WTC11 (cell line): ENCODE results near the gene PRRT4. TPM values are rescaled to one million over a fixed set of nuclear protein-coding genes. Genes with fewer than 3 reads are reported as not detected.

Source experiments
- ATAC-seq: fragments of 200-7000 bp; cut with Tn5 transposase; 2 replicates; pipeline ENCODE4 v1.10.0; 2021; ENCODE audit warnings: mild to moderate bottlenecking, moderate library complexity
- CTCF ChIA-PET: fragments of 300-600 bp; sonication (Branson Sonifier 250); formaldehyde crosslinking; loops from one replicate; lab custom pipeline; 2021; ENCODE audit warnings: antibody characterized with exemption; lab: Charles Lee
- POLR2A ChIA-PET: fragments of 350-600 bp; sonication (Branson Sonifier 250); formaldehyde crosslinking; loops from one replicate; lab custom pipeline; 2021; ENCODE audit warnings: antibody characterized with exemption; lab: Charles Lee
- DNase-seq: peaks from one replicate; pipeline ENCODE4 v3.0.0; 2021; ENCODE audit warnings: low spot score
- H3K27ac Mint-ChIP-seq: 2 replicates; pipeline ENCODE4 v1.8.0; 2021; ENCODE audit warnings: mixed read lengths
- H3K27me3 Mint-ChIP-seq: 2 replicates; pipeline ENCODE4 v1.8.0; 2021; ENCODE audit warnings: low read depth, mild to moderate bottlenecking, moderate library complexity, mixed read lengths
- H3K36me3 Mint-ChIP-seq: 2 replicates; pipeline ENCODE4 v1.8.0; 2021; ENCODE audit warnings: mixed read lengths
- H3K4me1 Mint-ChIP-seq: 2 replicates; pipeline ENCODE4 v1.8.0; 2022; ENCODE audit warnings: mixed read lengths
- H3K4me3 Mint-ChIP-seq: 2 replicates; pipeline ENCODE4 v1.8.0; 2021; ENCODE audit warnings: mild to moderate bottlenecking, moderate library complexity, mixed read lengths
- H3K9me3 Mint-ChIP-seq: 2 replicates; pipeline ENCODE4 v1.8.0; 2021; ENCODE audit warnings: mixed read lengths
- CREB1 ChIP-seq: sonication (generic); formaldehyde crosslinking; IDR thresholded peaks from 2 replicates; pipeline ENCODE4 v1.8.0; 2023; ENCODE audit warnings: mild to moderate bottlenecking, missing genetic modification reagents
- E2F1 ChIP-seq: sonication (generic); formaldehyde crosslinking; IDR thresholded peaks from 2 replicates; pipeline ENCODE4 v1.8.0; 2022; ENCODE audit warnings: mild to moderate bottlenecking, missing genetic modification reagents
- ERG ChIP-seq: fragments of 250-450 bp; sonication (Bioruptor Pico); IDR thresholded peaks from 2 replicates; pipeline ENCODE4 v1.8.0; 2021; ENCODE audit warnings: mild to moderate bottlenecking
- GRHL2 ChIP-seq: fragments of 250-450 bp; sonication (Bioruptor Pico); IDR thresholded peaks from 2 replicates; pipeline ENCODE4 v1.8.0; 2022; ENCODE audit warnings: mild to moderate bottlenecking, moderate library complexity; ENCODE audit not compliant: insufficient replicate concordance, severe bottlenecking
- JAZF1 ChIP-seq: fragments of 250-450 bp; sonication (Bioruptor Pico); IDR thresholded peaks from 2 replicates; pipeline ENCODE4 v1.9.0; 2021; ENCODE audit warnings: moderate library complexity, mild to moderate bottlenecking, inconsistent platforms
- NFE2L1 ChIP-seq: sonication (generic); formaldehyde crosslinking; IDR thresholded peaks from 2 replicates; pipeline ENCODE4 v1.8.1; 2023; ENCODE audit warnings: missing genetic modification reagents
- SOX15 ChIP-seq: fragments of 250-450 bp; sonication (Bioruptor Pico); IDR thresholded peaks from 2 replicates; pipeline ENCODE4 v1.9.0; 2021; ENCODE audit warnings: mild to moderate bottlenecking
- TEAD4 ChIP-seq: sonication (generic); formaldehyde crosslinking; IDR thresholded peaks from 2 replicates; pipeline ENCODE4 v1.8.0; 2022; ENCODE audit warnings: mild to moderate bottlenecking, missing genetic modification reagents
- ZBTB21 ChIP-seq: sonication (generic); formaldehyde crosslinking; IDR thresholded peaks from 2 replicates; pipeline ENCODE4 v1.8.1; 2023; ENCODE audit warnings: mild to moderate bottlenecking, missing genetic modification reagents, borderline replicate concordance
- ZMAT4 ChIP-seq: fragments of 250-450 bp; sonication (Bioruptor Pico); IDR thresholded peaks from 2 replicates; pipeline ENCODE4 v1.9.0; 2021; ENCODE audit warnings: mild to moderate bottlenecking
- ZNF416 ChIP-seq: fragments of 250-450 bp; sonication (Bioruptor Pico); IDR thresholded peaks from 2 replicates; pipeline ENCODE4 v1.9.0; 2021; ENCODE audit warnings: mild to moderate bottlenecking, inconsistent platforms
- total RNA-seq: library from RNA; stranded (reverse); gene quantifications from 3 replicates; pipeline ENCODE4 v1.2.3, GENCODE V29; 2021
- TF ChIP-seq, protein P1 (sequence below): sonication (generic); formaldehyde crosslinking; IDR thresholded peaks from 2 replicates; pipeline ENCODE4 v1.8.1; 2023; ENCODE audit warnings: mild to moderate bottlenecking, missing genetic modification reagents, borderline replicate concordance
- TF ChIP-seq, protein P2 (sequence below): fragments of 250-450 bp; sonication (Bioruptor Pico); IDR thresholded peaks from 2 replicates; pipeline ENCODE4 v1.9.0; 2021; ENCODE audit warnings: mild to moderate bottlenecking
- TF ChIP-seq, protein P3 (sequence below): sonication (generic); formaldehyde crosslinking; IDR thresholded peaks from 2 replicates; pipeline ENCODE4 v1.8.1; 2022; ENCODE audit warnings: low read depth, missing genetic modification reagents, borderline replicate concordance
- TF ChIP-seq, protein P4 (sequence below): fragments of 250-450 bp; sonication (Bioruptor Pico); IDR thresholded peaks from 2 replicates; pipeline ENCODE4 v1.9.0; 2021; ENCODE audit warnings: moderate library complexity, mild to moderate bottlenecking, inconsistent platforms, borderline replicate concordance
- TF ChIP-seq, protein P5 (sequence below): fragments of 250-450 bp; sonication (Bioruptor Pico); conservative IDR thresholded peaks from 2 replicates; pipeline ENCODE4 v1.9.0; 2021; ENCODE audit warnings: mild to moderate bottlenecking
- TF ChIP-seq, protein P6 (sequence below): sonication (generic); formaldehyde crosslinking; conservative IDR thresholded peaks from 2 replicates; pipeline ENCODE4 v1.8.1; 2022; ENCODE audit warnings: mild to moderate bottlenecking, missing genetic modification reagents

The PRRT4 gene
- total RNA-seq, 1 experiment from 2014 or later, result 1.2 TPM

GRCh38 chr7:128318691-128319090, 42.8 kb downstream of the PRRT4 start:
- CTCF ChIA-PET, result interaction anchor here (1.7 kb wide), 1 partner anchor 29 kb away, joined by 4 read pairs; no protein-coding TSS in a partner anchor
- Mint-ChIP-seq H3K9me3 (no peaks in the 10 kb centered on the region), H3K36me3 (peaks cover 72% of the 10 kb centered on the region)
- no peak for TF ChIP-seq GRHL2
- TF ChIP-seq, protein P1, sequence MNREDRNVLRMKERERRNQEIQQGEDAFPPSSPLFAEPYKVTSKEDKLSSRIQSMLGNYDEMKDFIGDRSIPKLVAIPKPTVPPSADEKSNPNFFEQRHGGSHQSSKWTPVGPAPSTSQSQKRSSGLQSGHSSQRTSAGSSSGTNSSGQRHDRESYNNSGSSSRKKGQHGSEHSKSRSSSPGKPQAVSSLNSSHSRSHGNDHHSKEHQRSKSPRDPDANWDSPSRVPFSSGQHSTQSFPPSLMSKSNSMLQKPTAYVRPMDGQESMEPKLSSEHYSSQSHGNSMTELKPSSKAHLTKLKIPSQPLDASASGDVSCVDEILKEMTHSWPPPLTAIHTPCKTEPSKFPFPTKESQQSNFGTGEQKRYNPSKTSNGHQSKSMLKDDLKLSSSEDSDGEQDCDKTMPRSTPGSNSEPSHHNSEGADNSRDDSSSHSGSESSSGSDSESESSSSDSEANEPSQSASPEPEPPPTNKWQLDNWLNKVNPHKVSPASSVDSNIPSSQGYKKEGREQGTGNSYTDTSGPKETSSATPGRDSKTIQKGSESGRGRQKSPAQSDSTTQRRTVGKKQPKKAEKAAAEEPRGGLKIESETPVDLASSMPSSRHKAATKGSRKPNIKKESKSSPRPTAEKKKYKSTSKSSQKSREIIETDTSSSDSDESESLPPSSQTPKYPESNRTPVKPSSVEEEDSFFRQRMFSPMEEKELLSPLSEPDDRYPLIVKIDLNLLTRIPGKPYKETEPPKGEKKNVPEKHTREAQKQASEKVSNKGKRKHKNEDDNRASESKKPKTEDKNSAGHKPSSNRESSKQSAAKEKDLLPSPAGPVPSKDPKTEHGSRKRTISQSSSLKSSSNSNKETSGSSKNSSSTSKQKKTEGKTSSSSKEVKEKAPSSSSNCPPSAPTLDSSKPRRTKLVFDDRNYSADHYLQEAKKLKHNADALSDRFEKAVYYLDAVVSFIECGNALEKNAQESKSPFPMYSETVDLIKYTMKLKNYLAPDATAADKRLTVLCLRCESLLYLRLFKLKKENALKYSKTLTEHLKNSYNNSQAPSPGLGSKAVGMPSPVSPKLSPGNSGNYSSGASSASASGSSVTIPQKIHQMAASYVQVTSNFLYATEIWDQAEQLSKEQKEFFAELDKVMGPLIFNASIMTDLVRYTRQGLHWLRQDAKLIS (CRISPR knock-in tag), result no peak
- no peak for TF ChIP-seq JAZF1 (CRISPR knock-in tag)
- TF ChIP-seq ZBTB21, result no peak
- no peak for TF ChIP-seq E2F1 (CRISPR knock-in tag)
- TF ChIP-seq TEAD4 (CRISPR knock-in tag), result no peak
- TF ChIP-seq, protein P2, sequence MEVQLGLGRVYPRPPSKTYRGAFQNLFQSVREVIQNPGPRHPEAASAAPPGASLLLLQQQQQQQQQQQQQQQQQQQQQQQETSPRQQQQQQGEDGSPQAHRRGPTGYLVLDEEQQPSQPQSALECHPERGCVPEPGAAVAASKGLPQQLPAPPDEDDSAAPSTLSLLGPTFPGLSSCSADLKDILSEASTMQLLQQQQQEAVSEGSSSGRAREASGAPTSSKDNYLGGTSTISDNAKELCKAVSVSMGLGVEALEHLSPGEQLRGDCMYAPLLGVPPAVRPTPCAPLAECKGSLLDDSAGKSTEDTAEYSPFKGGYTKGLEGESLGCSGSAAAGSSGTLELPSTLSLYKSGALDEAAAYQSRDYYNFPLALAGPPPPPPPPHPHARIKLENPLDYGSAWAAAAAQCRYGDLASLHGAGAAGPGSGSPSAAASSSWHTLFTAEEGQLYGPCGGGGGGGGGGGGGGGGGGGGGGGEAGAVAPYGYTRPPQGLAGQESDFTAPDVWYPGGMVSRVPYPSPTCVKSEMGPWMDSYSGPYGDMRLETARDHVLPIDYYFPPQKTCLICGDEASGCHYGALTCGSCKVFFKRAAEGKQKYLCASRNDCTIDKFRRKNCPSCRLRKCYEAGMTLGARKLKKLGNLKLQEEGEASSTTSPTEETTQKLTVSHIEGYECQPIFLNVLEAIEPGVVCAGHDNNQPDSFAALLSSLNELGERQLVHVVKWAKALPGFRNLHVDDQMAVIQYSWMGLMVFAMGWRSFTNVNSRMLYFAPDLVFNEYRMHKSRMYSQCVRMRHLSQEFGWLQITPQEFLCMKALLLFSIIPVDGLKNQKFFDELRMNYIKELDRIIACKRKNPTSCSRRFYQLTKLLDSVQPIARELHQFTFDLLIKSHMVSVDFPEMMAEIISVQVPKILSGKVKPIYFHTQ (CRISPR knock-in tag), result no peak
- no peak for TF ChIP-seq ERG
- no peak for TF ChIP-seq CREB1
- TF ChIP-seq, protein P3, sequence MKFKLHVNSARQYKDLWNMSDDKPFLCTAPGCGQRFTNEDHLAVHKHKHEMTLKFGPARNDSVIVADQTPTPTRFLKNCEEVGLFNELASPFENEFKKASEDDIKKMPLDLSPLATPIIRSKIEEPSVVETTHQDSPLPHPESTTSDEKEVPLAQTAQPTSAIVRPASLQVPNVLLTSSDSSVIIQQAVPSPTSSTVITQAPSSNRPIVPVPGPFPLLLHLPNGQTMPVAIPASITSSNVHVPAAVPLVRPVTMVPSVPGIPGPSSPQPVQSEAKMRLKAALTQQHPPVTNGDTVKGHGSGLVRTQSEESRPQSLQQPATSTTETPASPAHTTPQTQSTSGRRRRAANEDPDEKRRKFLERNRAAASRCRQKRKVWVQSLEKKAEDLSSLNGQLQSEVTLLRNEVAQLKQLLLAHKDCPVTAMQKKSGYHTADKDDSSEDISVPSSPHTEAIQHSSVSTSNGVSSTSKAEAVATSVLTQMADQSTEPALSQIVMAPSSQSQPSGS, result no peak
- TF ChIP-seq, protein P4, sequence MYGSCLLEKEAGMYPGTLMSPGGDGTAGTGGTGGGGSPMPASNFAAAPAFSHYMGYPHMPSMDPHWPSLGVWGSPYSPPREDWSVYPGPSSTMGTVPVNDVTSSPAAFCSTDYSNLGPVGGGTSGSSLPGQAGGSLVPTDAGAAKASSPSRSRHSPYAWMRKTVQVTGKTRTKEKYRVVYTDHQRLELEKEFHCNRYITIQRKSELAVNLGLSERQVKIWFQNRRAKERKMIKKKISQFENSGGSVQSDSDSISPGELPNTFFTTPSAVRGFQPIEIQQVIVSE (CRISPR knock-in tag), result no peak
- TF ChIP-seq, protein P5, sequence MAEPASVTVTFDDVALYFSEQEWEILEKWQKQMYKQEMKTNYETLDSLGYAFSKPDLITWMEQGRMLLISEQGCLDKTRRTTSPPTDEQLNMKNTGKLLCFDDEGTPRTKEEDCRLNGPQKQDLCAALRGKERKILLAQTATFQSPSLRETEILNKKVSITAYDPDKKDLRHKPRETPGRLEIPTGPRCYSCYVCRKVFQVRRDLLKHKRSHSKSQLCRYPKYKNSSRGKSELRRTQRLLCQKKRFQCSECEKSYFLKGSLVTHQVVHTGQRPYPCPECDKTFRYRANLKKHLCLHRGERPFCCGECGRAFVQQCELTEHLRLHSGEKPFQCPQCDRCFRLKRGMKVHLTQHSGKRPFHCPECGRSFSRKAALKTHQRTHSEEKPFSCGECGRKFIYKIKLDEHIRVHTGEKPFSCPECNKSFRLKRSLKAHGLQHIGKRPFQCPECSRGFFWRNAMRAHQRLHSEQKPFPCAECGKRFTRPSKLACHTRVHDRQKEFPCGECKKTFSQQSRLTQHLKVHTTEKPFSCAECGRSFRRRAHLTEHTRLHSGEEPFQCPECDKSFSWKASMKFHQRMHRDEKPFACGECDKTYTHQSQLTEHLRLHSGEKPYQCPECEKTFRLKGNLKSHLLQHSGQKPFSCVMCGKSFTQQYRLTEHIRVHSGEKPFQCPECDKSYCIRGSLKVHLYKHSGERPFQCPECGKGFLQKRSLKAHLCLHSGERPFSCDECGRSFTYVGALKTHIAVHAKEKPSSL, result no peak
- no peak for TF ChIP-seq NFE2L1 (CRISPR knock-in tag)
- no peak for TF ChIP-seq SOX15 (CRISPR knock-in tag)
- TF ChIP-seq ZNF416, result no peak
- TF ChIP-seq ZMAT4 (CRISPR knock-in tag), result no peak
- TF ChIP-seq, protein P6, sequence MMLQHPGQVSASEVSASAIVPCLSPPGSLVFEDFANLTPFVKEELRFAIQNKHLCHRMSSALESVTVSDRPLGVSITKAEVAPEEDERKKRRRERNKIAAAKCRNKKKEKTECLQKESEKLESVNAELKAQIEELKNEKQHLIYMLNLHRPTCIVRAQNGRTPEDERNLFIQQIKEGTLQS (CRISPR knock-in tag), result no peak
- TF ChIP-seq, all 79 proteins: peak for 0
- Mint-ChIP-seq H3K27ac (no peak overlapping the region), H3K27me3 (no peaks in the 10 kb centered on the region), H3K4me1 (no peaks in the 10 kb centered on the region), H3K4me3 (no peak overlapping the region)
- no peak for ATAC-seq
- POLR2A ChIA-PET, result no interaction called here
- no peak for DNase-seq
